Measurements from ENCODE around the gene EFCAB13.
"Not testable (repeated sequence)": the region's sequence is repeated elsewhere in the genome, so short reads cannot be mapped to it uniquely, and the experiment has no call there.

EFCAB13 gene

DNA sequence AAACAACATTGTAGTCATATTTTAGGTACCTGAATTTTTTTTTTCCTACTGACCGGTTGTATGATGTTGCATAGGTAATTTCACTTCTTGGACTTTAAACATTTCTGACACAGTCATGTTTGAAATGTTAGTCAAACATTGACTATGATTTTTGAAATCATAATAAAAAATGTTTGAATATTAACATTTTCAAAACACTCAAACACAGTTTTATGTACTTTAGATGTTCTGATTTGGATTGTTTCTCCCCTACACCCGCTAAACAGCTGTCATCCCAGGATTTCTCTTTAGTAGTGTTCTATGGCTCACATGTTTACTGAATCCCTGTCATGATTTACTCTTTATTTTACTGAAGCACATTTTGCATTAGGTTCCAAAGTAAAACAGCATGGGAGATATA lies 104.2 kb downstream of the EFCAB13 start:
- H3K4me3 ChIP-seq (ENCODE audit: low read depth, low read length), result no peak overlapping the region
- TF ChIP-seq, protein P1, sequence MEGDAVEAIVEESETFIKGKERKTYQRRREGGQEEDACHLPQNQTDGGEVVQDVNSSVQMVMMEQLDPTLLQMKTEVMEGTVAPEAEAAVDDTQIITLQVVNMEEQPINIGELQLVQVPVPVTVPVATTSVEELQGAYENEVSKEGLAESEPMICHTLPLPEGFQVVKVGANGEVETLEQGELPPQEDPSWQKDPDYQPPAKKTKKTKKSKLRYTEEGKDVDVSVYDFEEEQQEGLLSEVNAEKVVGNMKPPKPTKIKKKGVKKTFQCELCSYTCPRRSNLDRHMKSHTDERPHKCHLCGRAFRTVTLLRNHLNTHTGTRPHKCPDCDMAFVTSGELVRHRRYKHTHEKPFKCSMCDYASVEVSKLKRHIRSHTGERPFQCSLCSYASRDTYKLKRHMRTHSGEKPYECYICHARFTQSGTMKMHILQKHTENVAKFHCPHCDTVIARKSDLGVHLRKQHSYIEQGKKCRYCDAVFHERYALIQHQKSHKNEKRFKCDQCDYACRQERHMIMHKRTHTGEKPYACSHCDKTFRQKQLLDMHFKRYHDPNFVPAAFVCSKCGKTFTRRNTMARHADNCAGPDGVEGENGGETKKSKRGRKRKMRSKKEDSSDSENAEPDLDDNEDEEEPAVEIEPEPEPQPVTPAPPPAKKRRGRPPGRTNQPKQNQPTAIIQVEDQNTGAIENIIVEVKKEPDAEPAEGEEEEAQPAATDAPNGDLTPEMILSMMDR (IDR thresholded peaks at IDR 0.05; ENCODE audit: borderline replicate concordance, insufficient read depth, low read depth, low read length), result no peak

DNA sequence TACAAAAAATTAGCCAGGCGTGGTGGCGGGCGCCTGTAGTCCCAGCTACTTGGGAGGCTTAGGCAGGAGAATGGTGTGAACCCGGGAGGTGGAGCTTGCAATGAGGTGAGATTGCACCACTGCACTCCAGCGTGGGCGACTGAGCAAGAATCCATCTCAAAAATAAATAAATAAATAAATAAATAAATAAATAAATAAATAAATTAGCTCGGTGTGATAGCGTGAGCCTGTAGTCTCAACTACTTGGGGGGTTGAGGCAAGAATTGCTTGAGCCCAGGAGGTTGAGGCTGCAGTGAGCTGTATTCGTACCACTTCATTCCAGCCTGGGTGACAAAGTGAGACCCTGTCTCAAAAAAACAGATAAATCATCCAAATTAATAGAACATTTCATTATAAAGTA lies 108.5 kb downstream of the EFCAB13 start:
- not testable (repeated sequence) for H3K4me3 ChIP-seq (ENCODE audit: low read depth, low read length)

DNA sequence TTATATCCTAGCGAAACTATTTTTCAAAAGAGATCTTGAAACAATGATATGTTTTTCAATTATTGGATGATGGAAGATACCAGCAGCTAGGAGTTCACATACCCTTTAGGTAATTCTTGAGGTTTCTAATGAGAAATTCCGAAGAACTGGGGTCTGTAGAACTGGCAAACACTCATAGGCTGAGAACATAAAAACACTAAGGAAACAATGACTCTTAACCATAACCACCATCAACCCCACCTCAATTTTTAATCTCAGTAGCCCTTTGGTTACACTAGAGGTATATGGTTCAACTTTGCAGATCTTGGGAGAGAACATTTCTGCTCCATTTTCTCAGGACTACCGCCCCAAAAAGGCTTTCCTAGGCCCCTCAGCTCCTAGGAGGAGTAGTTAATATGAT lies 141.4 kb downstream of the EFCAB13 start:
- no peak overlapping the region for H3K4me3 ChIP-seq (ENCODE audit: low read depth, low read length)
- TF ChIP-seq, protein P1 (IDR thresholded peaks at IDR 0.05; ENCODE audit: borderline replicate concordance, insufficient read depth, low read depth, low read length), result no peak

DNA sequence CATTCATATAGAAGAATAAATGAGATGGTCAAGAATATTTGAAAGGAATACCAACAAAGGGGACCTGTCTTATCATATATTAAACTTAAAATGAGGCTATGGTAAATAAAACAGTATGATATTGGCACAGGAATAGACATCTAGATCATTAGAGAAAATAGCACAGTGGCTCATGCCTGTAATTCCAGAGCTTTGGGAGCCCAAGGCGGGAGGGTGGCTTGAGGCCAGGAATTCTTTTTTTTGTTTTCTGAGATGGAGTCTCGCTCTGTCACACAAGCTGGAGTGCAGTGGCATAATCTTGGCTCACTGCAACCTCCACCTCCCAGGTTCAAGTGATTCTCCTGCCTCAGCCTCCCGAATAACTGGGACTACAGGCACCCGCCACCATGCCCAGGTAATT lies 143.2 kb downstream of the EFCAB13 start:
- H3K4me3 ChIP-seq (ENCODE audit: low read depth, low read length), result not testable (repeated sequence)

DNA sequence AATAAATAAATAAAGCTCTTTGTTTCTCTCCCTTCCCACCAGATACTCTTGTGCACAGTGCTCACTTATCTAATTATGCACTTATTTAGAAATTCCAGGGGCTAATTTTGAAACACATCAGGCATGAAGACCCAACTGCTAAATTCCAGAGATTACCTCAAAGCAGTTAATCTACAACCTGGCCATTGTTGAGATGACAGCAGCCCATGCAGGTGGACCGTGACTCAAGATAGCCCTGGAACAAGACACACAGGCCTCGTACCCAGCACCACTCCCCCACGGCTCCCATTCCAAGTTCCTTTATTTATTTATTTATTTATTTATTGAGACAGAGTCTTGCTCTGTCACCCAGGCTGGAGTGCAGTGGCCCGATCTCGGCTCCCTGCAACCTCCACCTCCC lies 147.1 kb downstream of the EFCAB13 start:
- TF ChIP-seq, protein P1 (IDR thresholded peaks at IDR 0.05; ENCODE audit: borderline replicate concordance, insufficient read depth, low read depth, low read length), result no peak
- no peak overlapping the region for H3K4me3 ChIP-seq (ENCODE audit: low read depth, low read length)

DNA sequence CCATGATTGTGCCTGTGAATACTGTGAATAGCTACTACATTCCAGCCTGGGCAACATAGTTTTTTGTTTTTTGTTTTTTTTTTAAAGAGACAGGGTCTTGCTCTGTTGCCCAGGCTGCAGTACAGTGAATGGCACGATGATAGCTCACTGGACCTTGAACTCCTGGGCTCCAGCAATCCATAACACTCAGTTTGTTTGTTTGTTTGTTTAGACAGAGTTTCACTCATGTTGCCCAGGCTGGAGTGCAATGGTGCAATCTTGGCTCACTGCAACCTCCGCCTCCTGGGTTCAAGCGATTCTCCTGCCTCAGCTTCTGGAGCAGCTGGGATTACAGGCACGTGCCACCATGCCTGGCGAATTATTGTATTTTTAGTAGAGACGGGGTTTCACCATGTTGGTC lies 148.3 kb downstream of the EFCAB13 start:
- not testable (repeated sequence) for H3K4me3 ChIP-seq (ENCODE audit: low read depth, low read length)
